Testis (tissue), 2 donors: ENCODE data around the gene PRKCD.

Source experiments
- POLR2A ChIP-seq: fragments of 450-650 bp; IDR thresholded peaks from one replicate; pipeline ENCODE4 v1.6.1; 2017; ENCODE audit warnings: antibody characterized with exemption, mild to moderate bottlenecking, moderate library complexity
- TF ChIP-seq, protein P1 (sequence below), 3 experiments: fragments of 450-650 bp in 2 of 3; fragments of 200-600 bp in 1 of 3; sonication (generic) in 1 of 3; IDR thresholded peaks; one replicate each; pipeline ENCODE4 v1.5.1; 2016 to 2019; ENCODE audit warnings: antibody characterized with exemption in 3 of 3, mild to moderate bottlenecking in 2 of 3, moderate library complexity in 1 of 3

DNA sequence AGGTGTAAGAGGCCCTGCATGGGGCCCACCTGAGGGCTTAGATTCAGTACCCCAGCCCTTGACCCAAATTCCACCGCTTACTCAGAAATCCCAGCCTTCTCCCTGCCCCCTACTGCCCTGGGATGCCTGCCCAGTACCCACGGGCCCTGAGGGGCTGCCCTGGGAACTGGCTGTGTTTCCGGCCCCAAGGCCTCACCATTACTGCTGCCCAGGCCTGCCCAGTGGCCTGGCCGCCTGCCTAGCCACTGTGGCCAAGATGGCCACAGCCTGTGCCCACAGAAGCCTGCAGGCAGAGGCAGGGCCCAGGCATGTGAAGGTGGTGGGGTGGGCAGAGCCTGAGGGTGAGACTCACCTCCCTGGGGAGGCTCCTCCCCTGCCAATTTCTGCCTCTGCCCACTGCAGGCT, 6.1 kb upstream of the PRKCD start:
- TF ChIP-seq, protein P1, sequence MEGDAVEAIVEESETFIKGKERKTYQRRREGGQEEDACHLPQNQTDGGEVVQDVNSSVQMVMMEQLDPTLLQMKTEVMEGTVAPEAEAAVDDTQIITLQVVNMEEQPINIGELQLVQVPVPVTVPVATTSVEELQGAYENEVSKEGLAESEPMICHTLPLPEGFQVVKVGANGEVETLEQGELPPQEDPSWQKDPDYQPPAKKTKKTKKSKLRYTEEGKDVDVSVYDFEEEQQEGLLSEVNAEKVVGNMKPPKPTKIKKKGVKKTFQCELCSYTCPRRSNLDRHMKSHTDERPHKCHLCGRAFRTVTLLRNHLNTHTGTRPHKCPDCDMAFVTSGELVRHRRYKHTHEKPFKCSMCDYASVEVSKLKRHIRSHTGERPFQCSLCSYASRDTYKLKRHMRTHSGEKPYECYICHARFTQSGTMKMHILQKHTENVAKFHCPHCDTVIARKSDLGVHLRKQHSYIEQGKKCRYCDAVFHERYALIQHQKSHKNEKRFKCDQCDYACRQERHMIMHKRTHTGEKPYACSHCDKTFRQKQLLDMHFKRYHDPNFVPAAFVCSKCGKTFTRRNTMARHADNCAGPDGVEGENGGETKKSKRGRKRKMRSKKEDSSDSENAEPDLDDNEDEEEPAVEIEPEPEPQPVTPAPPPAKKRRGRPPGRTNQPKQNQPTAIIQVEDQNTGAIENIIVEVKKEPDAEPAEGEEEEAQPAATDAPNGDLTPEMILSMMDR (IDR thresholded peaks at IDR 0.05): no peak
- TF ChIP-seq POLR2A: no peak
